Ishikawa (cell line): Measurements from ENCODE around the gene PRCP.

ENCODE experiments used
- CEBPB ChIP-seq: IDR thresholded peaks from 2 replicates; pipeline ENCODE4 v1.6.1; 2012
- CREB1 ChIP-seq: IDR thresholded peaks from 2 replicates; pipeline ENCODE4 v1.6.1; 2012; ENCODE audit warnings: low read depth
- EGR1 ChIP-seq: IDR thresholded peaks from 2 replicates; pipeline ENCODE4 v1.6.1; 2012
- EP300 ChIP-seq: IDR thresholded peaks from 2 replicates; pipeline ENCODE4 v1.6.1; 2012; ENCODE audit warnings: borderline replicate concordance
- FOXM1 ChIP-seq: IDR thresholded peaks from 2 replicates; pipeline ENCODE4 v1.6.1; 2012; ENCODE audit warnings: low read depth, borderline replicate concordance
- NFIC ChIP-seq: IDR thresholded peaks from 2 replicates; pipeline ENCODE4 v1.6.1; 2012
- RAD21 ChIP-seq: IDR thresholded peaks from 2 replicates; pipeline ENCODE4 v1.6.1; 2012; ENCODE audit warnings: low read depth
- REST ChIP-seq: IDR thresholded peaks from 2 replicates; pipeline ENCODE4 v1.6.1; 2012; ENCODE audit warnings: low read depth, mild to moderate bottlenecking
- TAF1 ChIP-seq: IDR thresholded peaks from 2 replicates; pipeline ENCODE4 v1.6.1; 2012; ENCODE audit warnings: low read depth, mild to moderate bottlenecking
- TCF12 ChIP-seq: IDR thresholded peaks from 2 replicates; pipeline ENCODE4 v1.6.1; 2012; ENCODE audit warnings: low read depth
- TEAD4 ChIP-seq: IDR thresholded peaks from 2 replicates; pipeline ENCODE4 v1.6.1; 2012
- YY1 ChIP-seq: IDR thresholded peaks from 2 replicates; pipeline ENCODE4 v1.6.1; 2012; ENCODE audit warnings: low read depth
- ZBTB7A ChIP-seq: IDR thresholded peaks from 2 replicates; pipeline ENCODE4 v1.6.1; 2012; ENCODE audit warnings: low read depth
- TF ChIP-seq, protein P1 (sequence below): IDR thresholded peaks from 2 replicates; pipeline ENCODE4 v1.6.1; 2012
- TF ChIP-seq, protein P2 (sequence below): IDR thresholded peaks from 2 replicates; pipeline ENCODE4 v1.6.1; 2012

PRCP gene

DNA sequence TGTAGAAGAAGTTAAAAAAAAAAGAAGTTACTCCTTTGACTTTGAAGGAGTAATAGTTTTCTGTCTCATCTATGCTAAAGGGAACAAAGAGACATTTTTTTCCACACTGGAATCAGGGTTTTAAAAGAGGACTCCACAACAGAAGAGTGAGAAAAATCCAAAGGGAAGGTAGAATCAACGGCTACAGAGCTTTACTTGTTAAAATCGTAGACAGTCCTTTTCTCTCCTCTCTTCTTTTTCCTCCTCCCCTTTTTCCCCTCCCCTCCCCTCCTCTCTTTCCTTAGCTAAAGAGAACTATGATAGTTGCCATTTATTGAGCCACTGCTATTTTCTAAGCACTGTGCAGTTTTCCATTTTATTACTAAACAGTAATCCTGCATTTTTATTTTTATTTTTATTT is 30.5 kb upstream of the PRCP start:
- no peak for TF ChIP-seq EGR1
- no peak for TF ChIP-seq TAF1
- no peak for TF ChIP-seq TCF12
- no peak for TF ChIP-seq NFIC
- TF ChIP-seq YY1 = no peak
- no peak for TF ChIP-seq CREB1
- TF ChIP-seq EP300 = no peak
- TF ChIP-seq, protein P1, sequence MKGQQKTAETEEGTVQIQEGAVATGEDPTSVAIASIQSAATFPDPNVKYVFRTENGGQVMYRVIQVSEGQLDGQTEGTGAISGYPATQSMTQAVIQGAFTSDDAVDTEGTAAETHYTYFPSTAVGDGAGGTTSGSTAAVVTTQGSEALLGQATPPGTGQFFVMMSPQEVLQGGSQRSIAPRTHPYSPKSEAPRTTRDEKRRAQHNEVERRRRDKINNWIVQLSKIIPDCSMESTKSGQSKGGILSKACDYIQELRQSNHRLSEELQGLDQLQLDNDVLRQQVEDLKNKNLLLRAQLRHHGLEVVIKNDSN = no peak
- TF ChIP-seq REST = no peak
- no peak for TF ChIP-seq FOXM1
- TF ChIP-seq TEAD4 = no peak
- TF ChIP-seq RAD21 = no peak

DNA sequence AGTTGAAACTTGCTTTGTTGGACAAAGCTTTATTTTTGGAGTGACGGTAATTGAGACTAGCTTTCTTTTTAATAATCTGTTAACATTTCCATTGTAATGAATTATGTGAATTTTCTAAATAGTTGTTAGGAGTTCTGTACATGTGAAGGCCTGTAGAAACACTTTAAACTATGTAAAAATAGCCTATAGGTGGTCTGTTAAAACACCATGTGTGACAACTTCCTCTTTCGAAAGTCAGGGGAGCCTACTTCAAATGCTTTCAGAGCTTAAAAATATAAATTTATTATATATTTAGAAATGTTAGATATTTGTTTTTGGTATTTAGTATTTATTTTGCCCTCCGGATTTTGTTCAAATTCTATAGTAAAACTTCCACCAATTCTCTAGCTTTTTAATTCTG is 30.0 kb upstream of the PRCP start:
- TF ChIP-seq EP300 (no peak), CEBPB (no peak), CREB1 (no peak), ZBTB7A (no peak), TCF12 (no peak), REST (no peak), NFIC (no peak)
- TF ChIP-seq, protein P2, sequence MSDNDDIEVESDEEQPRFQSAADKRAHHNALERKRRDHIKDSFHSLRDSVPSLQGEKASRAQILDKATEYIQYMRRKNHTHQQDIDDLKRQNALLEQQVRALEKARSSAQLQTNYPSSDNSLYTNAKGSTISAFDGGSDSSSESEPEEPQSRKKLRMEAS = no peak

DNA sequence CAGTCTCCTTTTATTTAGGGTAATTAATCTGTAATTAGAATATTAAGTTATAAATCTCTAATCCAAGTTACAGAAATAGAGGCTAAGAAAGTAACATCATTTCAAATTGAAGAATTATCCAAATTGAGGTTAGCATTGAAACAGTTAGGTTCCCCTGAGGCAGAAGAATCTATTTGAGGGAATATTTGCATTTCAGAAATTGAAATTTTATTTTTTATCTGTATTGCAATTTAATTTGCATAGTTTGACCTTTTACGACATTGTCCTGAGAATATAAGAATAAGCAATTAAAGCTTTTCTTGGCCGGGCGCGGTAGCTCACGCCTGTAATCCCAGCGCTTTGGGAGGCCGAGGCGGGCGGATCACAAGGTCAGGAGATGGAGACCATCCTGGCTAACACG is 28.9 kb upstream of the PRCP start:
- TF ChIP-seq TCF12 (no peak), RAD21 (no peak), FOXM1 (no peak), REST (no peak), TEAD4 (no peak), NFIC (no peak), CREB1 (no peak), EP300 (no peak), YY1 (no peak), ZBTB7A (no peak), TAF1 (no peak)
- TF ChIP-seq, protein P1 = no peak
- TF ChIP-seq, protein P2 = no peak

DNA sequence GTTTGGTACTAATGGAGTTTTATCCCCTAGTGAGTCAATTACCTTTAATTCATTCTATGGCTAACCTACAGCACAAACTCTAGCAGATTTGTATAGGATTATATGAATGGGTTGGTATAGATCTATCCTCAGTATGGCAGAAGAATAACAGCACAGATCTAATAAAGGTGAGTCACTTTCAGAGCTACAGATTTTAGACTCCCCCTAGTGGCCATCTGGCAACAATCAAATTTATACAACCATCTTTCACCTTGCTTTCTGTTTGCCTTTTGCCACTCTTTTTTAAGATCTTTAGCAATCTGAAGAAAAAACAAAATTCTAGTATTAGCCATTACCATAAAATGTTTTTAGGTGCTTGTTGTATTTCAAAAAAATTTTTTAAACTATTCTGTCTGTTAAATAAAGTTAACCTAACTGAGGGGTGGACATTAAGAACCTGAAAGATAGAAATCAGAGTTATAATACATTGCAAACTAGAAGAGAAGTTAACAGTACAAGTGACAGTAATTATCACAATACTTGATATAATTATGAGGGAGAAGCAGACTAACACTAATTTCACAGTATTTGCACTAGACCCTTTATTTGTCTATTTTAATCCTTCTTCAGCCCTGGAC is 27.1 kb upstream of the PRCP start:
- TF ChIP-seq FOXM1 (no peak), CEBPB (no peak), RAD21 (peak; percentile 47), YY1 (no peak), CREB1 (no peak), TAF1 (no peak), TCF12 (no peak)
- TF ChIP-seq, protein P1 = no peak
